Stimulated activated CD8-positive, alpha-beta memory T cell treated with anti-CD3 and anti-CD28 coated beads, Interleukin-4, amount 100 ng/mL, for 24 hours (primary cell): ENCODE data around the gene MARF1.
"Not testable (repeated sequence)": the region's sequence is repeated elsewhere in the genome, so short reads cannot be mapped to it uniquely, and the experiment has no call there.

Experiments
- DNase-seq: peaks from one replicate; pipeline ENCODE4 v3.0.0-alpha.2; 2020; ENCODE audit warnings: low read depth

MARF1 gene

DNA sequence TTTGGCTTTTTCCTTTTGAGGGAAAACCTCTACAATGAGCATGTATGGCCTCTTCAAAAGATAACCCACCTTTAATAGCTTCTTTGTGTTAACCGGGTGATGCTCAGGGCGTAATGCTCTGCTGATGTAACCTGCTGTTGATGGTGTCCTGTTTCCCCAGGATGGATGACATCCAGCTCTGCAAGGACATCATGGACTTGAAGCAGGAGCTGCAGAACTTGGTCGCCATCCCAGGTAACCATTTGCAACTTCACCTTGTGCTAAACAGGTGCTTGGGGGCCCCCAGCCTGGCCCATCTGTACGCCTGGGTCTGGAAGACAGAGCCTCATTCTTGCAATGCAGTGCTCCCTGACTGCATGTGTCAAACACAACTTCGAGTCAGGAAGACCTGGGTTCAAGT lies 75.1 kb downstream of the MARF1 start:
- no peak for DNase-seq

DNA sequence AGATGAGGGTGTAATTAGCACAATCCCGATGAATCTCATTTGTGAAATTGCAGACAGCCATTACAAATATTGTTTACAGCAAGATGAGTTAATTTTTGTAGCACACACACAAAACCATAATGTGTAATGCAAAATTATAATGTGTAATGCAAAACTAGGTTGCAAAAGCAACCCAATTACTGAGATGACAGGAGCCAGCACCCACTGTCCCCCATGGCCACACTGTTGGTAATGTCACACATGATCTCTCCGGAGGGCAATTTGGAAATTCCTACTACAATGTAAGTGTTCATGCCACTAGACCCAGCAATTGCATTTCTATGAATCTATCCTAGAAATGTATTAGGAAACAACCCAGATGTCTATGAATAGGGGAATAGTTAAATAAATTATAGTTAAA lies 76.9 kb downstream of the MARF1 start:
- DNase-seq, result no peak

DNA sequence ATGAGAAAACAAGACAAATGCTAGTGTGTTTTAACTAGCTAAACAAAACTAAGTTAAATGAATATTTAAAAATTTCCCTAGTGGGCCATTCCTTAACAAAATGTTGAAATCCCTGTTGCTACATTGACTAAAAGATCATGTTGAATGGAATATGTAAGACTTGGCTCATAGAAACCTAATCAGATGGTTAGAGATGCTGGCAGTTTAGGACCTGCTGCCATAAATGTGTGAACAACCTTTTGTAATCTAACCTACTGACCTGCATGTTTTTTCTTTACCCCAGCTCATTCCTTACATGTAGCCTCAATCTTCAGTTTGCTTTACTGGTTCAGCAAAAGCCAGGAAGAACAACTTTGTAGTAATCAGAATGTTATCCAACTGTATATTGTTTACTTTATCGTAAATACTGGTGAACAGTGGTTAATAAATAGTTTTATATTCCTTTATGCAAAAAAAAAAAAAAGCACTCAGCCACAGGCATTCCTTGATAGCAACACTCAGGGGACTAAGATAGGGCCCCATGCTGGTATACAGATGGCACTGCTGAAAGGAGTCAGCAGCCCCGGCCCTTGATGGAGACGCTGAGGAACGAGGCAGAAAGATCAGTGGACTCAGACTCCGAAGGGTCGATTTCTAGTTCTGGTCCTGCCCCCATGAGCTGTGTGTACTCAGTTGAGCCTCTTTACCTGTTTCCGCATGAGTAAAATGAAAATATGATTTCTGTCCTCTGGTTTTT lies 78.2 kb downstream of the MARF1 start:
- DNase-seq, result no peak

DNA sequence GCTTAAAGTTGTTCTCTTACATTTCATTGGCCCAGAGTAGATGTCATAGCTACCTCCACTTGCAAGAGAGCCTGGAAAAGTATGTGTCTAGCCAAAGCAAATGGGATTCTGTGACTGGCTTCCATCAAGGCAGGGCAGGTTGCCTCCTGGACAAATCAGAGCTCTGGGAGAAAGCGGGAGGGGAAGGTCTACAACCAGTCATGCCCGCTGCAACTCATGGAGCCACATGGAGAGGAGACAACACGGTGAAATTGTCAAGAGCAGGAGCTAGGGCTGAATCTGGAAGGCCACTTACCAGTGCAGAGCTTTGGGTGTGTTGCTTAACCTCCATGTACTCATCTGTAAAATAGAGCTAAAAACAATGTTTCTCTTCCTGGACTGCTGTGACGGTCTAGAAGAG lies 83.8 kb downstream of the MARF1 start:
- no peak for DNase-seq

DNA sequence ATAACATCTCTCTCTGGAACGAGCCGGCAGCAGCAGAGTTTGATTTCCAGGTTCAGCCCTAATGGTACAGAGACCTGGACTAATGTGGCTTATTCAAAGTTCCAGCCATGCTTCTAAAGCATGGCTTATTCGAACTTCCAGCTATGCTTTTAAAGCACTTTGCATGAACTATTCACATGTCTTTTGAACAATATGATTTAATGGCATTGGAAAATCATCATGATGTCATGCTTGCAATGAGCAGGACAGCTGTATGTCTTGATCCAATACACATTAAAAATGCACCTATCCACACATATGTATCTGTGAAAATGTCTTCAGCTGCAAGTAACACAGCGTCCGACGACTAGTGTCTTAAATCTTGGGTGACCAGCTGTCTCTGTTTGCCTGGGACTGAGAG lies 85.7 kb downstream of the MARF1 start:
- DNase-seq, result no peak

DNA sequence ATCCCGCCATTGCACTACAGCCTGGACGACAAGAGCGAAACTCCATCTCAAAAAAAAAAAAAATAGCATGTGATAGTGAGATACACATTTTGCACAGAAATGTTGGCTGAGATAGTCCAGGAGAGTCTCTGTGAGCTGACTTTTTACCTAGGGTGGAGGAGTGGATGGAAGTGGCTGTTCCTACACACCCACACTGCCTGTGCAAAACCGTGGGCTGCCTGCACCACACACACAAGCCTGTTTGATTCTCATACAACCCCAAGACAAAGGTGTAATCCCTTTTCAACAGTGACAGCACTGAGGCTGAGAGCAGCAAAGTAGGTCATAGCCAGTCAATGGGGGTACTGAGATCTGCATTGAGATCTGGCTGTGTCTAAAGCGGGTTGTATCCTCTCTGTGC lies 86.8 kb downstream of the MARF1 start:
- DNase-seq, result no peak

DNA sequence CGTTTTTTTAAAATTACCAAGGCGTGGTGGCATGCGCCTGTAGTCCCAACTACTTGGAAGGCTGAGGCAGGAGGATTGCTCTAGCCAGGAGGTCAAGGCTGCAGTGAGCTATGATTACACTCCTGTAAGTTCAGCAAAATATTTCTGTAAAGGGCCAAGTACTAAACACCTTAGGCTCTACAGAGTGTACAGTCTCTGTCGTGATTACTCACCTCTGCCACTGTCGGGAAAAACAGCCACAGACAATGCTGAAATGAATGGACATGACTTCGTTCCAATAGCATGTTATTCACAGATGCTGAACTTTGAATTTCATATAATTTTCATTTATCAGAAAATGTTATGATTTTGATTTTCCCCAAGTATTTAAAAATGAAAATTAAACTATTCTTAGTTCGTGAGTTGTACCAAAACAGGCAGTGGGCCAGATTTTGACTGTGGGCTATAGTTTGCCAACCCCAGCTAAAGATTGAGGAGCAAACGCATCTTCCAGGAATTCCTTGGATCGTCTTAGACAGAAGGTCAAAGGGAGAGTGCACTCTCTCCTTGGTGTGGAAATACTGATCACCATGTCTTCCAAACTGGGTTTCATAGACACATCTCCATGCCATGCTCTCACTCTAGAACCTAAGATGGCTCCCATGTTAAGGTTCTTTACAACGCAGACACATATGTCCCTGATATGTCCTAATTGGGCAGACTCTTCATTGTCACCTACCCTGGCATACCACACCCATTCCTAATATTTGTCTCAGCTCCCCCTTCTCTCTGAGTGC lies 89.5 kb downstream of the MARF1 start:
- no peak for DNase-seq

DNA sequence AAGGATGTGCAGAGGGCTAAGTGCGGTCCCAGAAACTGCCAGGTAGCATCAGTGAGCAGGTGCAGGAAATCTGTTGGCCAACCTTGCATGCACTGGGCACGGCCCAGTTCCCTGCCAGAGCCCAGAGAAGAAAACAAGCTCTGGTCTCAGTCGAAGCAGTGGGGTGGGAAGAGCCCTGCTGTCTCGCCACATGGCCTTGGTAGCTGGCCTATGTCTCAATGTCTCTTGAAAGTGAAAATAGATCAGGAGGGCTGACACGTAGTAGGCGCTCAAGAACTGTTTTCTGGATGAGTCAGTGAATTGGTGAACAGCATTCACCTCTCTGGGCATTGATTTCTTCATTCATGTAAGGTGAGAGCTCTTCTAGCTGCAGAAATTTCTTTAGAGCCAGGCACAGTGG lies 90.4 kb downstream of the MARF1 start:
- no peak for DNase-seq

DNA sequence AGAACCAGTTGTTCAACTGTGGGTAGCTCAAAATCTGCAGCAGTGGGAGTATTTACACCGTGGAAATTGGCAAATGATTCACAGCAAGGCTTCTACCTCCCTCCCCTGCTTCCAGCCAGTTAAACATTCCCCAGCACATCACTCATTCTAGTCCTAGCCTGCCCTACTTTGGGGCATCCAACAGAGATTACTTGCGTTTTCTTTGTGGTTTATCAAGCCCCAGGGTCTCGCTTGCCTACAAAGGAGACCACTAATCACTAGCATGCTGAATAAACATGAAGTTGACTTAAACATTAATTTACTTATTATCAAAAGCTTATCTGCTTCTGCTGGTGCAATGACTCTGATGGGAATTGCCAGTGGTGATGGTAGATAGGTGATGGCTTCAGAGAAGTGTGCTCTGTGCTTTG lies 94.5 kb downstream of the MARF1 start:
- DNase-seq, result no peak

DNA sequence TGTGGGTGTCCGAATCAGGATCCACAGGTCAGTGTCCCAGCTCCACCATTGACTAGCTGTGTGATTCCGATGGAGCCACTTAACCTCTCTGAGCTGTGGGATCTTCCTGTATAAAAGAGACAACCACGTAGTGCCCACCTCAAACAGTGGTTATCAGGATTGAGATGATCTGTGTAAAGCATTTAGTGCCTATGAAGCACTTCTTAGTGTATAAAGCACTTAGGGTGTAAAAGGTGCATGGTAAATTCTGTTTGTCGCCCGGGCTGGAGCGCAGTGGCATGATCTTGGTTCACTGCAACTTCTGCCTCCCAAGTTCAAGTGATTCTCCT lies 95.2 kb downstream of the MARF1 start:
- no peak for DNase-seq

DNA sequence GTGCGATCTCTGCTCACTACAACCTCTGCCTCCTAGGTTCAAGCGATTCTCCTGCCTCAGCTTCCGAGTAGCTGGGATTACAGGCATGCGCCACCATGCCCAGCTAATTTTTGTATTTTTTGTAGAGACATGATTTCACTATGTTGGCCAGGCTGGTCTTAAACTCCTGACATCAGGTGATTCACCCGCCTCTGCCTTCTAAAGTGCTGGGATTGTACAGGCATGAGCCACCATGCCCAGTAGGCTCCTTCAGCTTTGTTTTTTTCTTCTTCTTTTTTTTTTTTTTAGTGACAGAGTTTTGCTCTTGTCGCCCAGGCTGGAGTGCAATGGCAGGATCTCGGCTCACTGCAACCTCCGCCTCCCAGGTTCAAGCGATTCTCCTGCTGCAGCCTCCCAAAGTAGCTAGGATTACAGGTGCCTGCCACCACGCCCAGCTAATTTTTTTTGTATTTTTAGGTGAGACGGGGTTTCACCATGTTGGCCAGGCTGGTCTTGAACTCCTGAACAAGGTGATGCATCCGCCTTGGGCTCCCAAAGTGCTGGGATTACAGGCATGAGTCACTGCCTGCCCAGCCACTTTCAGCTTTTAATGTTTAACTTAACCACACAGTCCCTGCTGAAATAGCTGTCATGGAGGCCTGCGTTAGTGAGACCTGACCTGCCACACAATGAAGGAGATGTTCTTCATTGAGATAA lies 95.7 kb downstream of the MARF1 start:
- DNase-seq, result not testable (repeated sequence)

DNA sequence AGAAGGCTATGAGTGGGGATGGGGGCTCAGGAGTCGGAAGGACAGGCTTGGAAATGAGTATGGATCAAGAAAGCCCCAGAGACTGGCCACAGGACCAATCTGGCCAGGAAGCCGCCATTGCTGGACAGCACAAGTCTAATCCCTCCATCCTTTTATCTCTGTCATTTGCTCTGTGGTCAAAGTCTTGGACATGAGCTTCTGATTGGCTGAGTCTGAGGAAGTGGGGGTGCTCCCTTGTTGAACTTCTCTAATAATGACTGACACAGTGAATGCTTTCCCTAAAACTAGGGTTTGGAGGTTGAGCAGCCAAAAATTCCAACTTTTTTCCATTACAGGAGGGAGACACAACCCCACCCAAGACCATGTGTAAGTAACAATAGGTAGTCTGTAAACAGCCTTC lies 97.4 kb downstream of the MARF1 start:
- no peak for DNase-seq

DNA sequence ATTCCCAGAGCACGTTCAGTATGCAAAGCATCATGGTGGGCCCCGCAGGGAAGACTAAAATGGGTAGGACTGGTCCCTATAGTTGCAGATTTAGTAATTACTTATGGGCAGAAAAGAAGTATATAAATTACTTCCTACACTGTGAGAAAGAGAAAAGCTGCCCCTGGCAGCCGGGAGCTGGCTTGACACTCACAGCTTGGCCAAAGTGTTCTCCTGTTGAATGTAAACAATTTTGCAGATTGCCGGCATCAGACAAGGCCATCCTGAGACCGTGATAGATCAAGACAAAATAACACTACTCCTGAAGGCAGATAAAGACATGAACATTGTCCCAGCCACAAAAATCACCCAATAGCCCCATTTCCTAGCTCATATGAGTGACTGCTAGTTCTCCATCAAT lies 98.5 kb downstream of the MARF1 start:
- no peak for DNase-seq
